HEK293 (cell line): ENCODE results near the gene STRN4.

Experiments used
- YY1 ChIP-seq: fragments of 450-650 bp; formaldehyde crosslinking; IDR thresholded peaks from 2 replicates; pipeline ENCODE4 v1.5.1; 2018; ENCODE audit warnings: missing biosample characterization, missing genetic modification characterization
- ZBTB17 ChIP-seq: fragments of 450-650 bp; formaldehyde crosslinking; IDR thresholded peaks from 2 replicates; pipeline ENCODE4 v1.5.1; 2016; ENCODE audit warnings: missing biosample characterization, missing genetic modification characterization
- ZNF10 ChIP-seq: fragments of 450-650 bp; formaldehyde crosslinking; IDR thresholded peaks from 2 replicates; pipeline ENCODE4 v1.5.1; 2017; ENCODE audit warnings: missing biosample characterization, missing genetic modification characterization
- ZNF274 ChIP-seq, 2 experiments: fragments of 200-500 bp in 1 of 2; fragments of 450-650 bp in 1 of 2; sonication (Bioruptor generic) in 1 of 2; formaldehyde crosslinking in 1 of 2; IDR thresholded peaks; 2 replicates each; pipeline versions ENCODE4 v1.5.1 to v1.6.1; 2014 to 2016; ENCODE audit warnings: borderline replicate concordance in 1 of 2, inconsistent platforms in 1 of 2, low read length in 1 of 2, missing biosample characterization in 1 of 2, missing genetic modification characterization in 1 of 2
- ZNF747 ChIP-seq: fragments of 450-650 bp; formaldehyde crosslinking; IDR thresholded peaks from 2 replicates; pipeline ENCODE4 v1.5.1; 2016; ENCODE audit warnings: missing biosample characterization, missing genetic modification characterization
- ZNF785 ChIP-seq: fragments of 450-650 bp; formaldehyde crosslinking; IDR thresholded peaks from 2 replicates; pipeline ENCODE4 v1.5.1; 2016; ENCODE audit warnings: missing biosample characterization, missing genetic modification characterization
- TF ChIP-seq, protein P1 (sequence below): fragments of 450-650 bp; formaldehyde crosslinking; IDR thresholded peaks from 2 replicates; pipeline ENCODE4 v1.5.1; 2016; ENCODE audit warnings: missing biosample characterization, missing genetic modification characterization

DNA sequence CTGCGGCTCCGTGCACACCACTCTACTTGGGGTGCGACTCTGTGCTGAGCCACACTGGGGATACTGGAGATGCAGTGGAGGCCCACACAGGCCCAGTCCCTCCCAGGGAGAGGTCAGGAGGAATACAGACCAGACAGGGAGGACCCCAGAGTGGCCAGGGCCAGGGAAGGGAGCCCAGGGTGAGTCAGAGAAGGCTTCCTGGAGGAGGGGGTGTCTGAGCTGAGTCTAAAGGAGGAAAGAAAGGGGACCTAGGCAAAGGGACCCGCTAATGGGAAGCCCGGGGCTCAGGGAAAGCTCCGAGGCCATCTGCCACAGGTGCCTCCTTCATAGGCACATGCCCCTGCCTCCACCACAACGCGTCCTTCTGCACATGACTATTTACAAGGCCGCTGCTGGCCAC lies 16.1 kb downstream of the STRN4 start:
- TF ChIP-seq ZNF747 (tag by site-specific recombination) = no peak
- TF ChIP-seq, protein P1, sequence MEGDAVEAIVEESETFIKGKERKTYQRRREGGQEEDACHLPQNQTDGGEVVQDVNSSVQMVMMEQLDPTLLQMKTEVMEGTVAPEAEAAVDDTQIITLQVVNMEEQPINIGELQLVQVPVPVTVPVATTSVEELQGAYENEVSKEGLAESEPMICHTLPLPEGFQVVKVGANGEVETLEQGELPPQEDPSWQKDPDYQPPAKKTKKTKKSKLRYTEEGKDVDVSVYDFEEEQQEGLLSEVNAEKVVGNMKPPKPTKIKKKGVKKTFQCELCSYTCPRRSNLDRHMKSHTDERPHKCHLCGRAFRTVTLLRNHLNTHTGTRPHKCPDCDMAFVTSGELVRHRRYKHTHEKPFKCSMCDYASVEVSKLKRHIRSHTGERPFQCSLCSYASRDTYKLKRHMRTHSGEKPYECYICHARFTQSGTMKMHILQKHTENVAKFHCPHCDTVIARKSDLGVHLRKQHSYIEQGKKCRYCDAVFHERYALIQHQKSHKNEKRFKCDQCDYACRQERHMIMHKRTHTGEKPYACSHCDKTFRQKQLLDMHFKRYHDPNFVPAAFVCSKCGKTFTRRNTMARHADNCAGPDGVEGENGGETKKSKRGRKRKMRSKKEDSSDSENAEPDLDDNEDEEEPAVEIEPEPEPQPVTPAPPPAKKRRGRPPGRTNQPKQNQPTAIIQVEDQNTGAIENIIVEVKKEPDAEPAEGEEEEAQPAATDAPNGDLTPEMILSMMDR (tag by site-specific recombination) = no peak
- no peak for TF ChIP-seq ZNF274 (IDR thresholded peaks at IDR 0.05; ENCODE audit: low read length)
- TF ChIP-seq ZNF274 (tag by site-specific recombination; IDR thresholded peaks at IDR 0.05; ENCODE audit: borderline replicate concordance) = no peak
- no peak for TF ChIP-seq YY1 (tag by site-specific recombination)
- TF ChIP-seq ZBTB17 (tag by site-specific recombination) = no peak
- no peak for TF ChIP-seq ZNF785
- no peak for TF ChIP-seq ZNF10 (tag by site-specific recombination)
